ENCODE measurements around the gene RDH11.

DNA sequence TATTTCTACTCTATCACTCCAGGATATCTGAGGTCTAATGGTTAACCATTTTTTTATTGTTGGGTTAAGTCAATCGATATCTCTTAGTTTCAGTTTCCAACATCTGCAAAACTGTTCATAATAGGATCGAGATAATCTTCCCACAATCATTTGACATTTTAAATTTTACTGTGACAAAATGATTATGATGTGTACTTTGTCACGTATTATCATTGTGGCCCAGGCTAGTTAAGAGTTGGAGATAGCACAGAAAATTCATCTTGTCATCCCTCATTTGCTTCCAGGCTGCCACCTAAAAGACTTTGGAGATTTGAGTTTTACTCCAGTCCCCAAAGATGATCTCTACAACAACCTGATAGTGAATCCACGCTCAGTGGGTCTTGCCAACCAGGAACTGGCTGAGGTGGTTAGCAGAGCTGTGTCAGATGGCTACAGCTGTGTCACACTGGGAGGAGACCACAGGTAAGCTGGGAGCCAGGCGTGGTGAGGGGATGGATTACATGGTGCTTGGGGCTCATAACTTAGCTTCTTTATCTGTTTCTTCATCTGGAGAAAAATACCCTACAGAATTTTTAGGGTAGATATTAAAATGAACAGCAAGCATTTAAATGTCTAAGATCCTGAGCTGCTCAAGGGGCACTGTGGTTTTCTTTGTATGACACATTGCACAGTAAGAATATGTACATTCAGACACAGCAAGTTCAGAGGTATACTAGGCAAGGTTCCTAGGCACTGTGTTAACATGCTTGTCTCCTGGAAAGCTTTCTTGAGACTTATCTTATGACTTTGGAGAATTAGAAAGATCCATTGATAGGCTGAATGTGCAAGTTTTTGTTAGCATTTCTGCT, 53.4 kb downstream of the RDH11 start:
- TF ChIP-seq, protein P1, sequence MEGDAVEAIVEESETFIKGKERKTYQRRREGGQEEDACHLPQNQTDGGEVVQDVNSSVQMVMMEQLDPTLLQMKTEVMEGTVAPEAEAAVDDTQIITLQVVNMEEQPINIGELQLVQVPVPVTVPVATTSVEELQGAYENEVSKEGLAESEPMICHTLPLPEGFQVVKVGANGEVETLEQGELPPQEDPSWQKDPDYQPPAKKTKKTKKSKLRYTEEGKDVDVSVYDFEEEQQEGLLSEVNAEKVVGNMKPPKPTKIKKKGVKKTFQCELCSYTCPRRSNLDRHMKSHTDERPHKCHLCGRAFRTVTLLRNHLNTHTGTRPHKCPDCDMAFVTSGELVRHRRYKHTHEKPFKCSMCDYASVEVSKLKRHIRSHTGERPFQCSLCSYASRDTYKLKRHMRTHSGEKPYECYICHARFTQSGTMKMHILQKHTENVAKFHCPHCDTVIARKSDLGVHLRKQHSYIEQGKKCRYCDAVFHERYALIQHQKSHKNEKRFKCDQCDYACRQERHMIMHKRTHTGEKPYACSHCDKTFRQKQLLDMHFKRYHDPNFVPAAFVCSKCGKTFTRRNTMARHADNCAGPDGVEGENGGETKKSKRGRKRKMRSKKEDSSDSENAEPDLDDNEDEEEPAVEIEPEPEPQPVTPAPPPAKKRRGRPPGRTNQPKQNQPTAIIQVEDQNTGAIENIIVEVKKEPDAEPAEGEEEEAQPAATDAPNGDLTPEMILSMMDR (conservative IDR thresholded peaks at IDR 0.05; ENCODE audit: low read depth in 2 of 2) = no peak
- TF ChIP-seq POLR2AphosphoS5 (IDR thresholded peaks at IDR 0.05; ENCODE audit: low read depth) (no peak), EZH2phosphoT487 (IDR thresholded peaks at IDR 0.05; ENCODE audit: unreplicated experiment) (no peak), EZH2 (IDR thresholded peaks at IDR 0.05; ENCODE audit: low read depth, unreplicated experiment) (no peak), STAT1 (IDR thresholded peaks at IDR 0.05; ENCODE audit: unreplicated experiment) (no peak), CREB1 (CRISPR knock-in tag; IDR thresholded peaks at IDR 0.05; ENCODE audit: low read depth) (no peak)
- TF ChIP-seq, protein P2, sequence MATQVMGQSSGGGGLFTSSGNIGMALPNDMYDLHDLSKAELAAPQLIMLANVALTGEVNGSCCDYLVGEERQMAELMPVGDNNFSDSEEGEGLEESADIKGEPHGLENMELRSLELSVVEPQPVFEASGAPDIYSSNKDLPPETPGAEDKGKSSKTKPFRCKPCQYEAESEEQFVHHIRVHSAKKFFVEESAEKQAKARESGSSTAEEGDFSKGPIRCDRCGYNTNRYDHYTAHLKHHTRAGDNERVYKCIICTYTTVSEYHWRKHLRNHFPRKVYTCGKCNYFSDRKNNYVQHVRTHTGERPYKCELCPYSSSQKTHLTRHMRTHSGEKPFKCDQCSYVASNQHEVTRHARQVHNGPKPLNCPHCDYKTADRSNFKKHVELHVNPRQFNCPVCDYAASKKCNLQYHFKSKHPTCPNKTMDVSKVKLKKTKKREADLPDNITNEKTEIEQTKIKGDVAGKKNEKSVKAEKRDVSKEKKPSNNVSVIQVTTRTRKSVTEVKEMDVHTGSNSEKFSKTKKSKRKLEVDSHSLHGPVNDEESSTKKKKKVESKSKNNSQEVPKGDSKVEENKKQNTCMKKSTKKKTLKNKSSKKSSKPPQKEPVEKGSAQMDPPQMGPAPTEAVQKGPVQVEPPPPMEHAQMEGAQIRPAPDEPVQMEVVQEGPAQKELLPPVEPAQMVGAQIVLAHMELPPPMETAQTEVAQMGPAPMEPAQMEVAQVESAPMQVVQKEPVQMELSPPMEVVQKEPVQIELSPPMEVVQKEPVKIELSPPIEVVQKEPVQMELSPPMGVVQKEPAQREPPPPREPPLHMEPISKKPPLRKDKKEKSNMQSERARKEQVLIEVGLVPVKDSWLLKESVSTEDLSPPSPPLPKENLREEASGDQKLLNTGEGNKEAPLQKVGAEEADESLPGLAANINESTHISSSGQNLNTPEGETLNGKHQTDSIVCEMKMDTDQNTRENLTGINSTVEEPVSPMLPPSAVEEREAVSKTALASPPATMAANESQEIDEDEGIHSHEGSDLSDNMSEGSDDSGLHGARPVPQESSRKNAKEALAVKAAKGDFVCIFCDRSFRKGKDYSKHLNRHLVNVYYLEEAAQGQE (IDR thresholded peaks at IDR 0.05; ENCODE audit: unreplicated experiment) = no peak
